ENCODE measurements around the gene EPB41L4B.
"Not testable (repeated sequence)": the region's sequence is repeated elsewhere in the genome, so short reads cannot be mapped to it uniquely, and the experiment has no call there.

EPB41L4B gene

GRCh38 chr9:109295221-109296130, 25.4 kb downstream of the EPB41L4B start:
- no peak for DNase-seq

GRCh38 chr9:109290385-109290784, 30.5 kb downstream of the EPB41L4B start:
- DNase-seq, result no peak

GRCh38 chr9:109289931-109290330, 30.9 kb downstream of the EPB41L4B start:
- DNase-seq, result no peak

- no peak for DNase-seq
These were observed 31.7 kb downstream of the EPB41L4B start for GRCh38 chr9:109289186-109289585.

GRCh38 chr9:109286981-109287380, 33.9 kb downstream of the EPB41L4B start:
- no peak for DNase-seq

GRCh38 chr9:109286571-109286977, 34.3 kb downstream of the EPB41L4B start:
- no peak for DNase-seq

GRCh38 chr9:109283672-109284071, 37.2 kb downstream of the EPB41L4B start:
- DNase-seq, result not testable (repeated sequence)

GRCh38 chr9:109283012-109283411, 37.8 kb downstream of the EPB41L4B start:
- DNase-seq, result no peak

- no peak for DNase-seq
These were observed 38.6 kb downstream of the EPB41L4B start for GRCh38 chr9:109282302-109282701.

- DNase-seq, result no peak
These were observed 39.3 kb downstream of the EPB41L4B start for GRCh38 chr9:109281518-109281917.

GRCh38 chr9:109278848-109279247, 42.0 kb downstream of the EPB41L4B start:
- DNase-seq, result no peak

GRCh38 chr9:109278216-109278615, 42.6 kb downstream of the EPB41L4B start:
- DNase-seq, result no peak

- DNase-seq, result no peak
These were observed 43.4 kb downstream of the EPB41L4B start for GRCh38 chr9:109277451-109277850.

- DNase-seq, result no peak
These were observed 44.1 kb downstream of the EPB41L4B start for GRCh38 chr9:109276469-109277440.

- DNase-seq, result no peak
These were observed 45.8 kb downstream of the EPB41L4B start for GRCh38 chr9:109274884-109275730.

- DNase-seq, result no peak
These were observed 47.0 kb downstream of the EPB41L4B start for GRCh38 chr9:109273869-109274268.

GRCh38 chr9:109272745-109273144, 48.1 kb downstream of the EPB41L4B start:
- no peak for DNase-seq

GRCh38 chr9:109272045-109272444, 48.8 kb downstream of the EPB41L4B start:
- no peak for DNase-seq

- no peak for DNase-seq
These were observed 49.6 kb downstream of the EPB41L4B start for GRCh38 chr9:109270971-109271925.

- DNase-seq, result no peak
These were observed 50.4 kb downstream of the EPB41L4B start for GRCh38 chr9:109270441-109270840.

GRCh38 chr9:109269839-109270238, 51.0 kb downstream of the EPB41L4B start:
- DNase-seq, result no peak

Data from stimulated activated CD4-positive, alpha-beta T cell treated with anti-CD3 and anti-CD28 coated beads, Interleukin-2, amount 100 ng/mL, for 48 hours (primary cell).